ENCODE results near the gene ITGB1BP1. TPM values are rescaled to one million over a fixed set of nuclear protein-coding genes. Genes with fewer than 3 reads are reported as not detected.

Gene ITGB1BP1
- total and polyA plus RNA-seq, 9 of the 15 experiments (the other 6 are each of a cell fraction or from before 2014, with no cell fraction given), result 37.8 to 95.3 (median 50.4) TPM

DNA sequence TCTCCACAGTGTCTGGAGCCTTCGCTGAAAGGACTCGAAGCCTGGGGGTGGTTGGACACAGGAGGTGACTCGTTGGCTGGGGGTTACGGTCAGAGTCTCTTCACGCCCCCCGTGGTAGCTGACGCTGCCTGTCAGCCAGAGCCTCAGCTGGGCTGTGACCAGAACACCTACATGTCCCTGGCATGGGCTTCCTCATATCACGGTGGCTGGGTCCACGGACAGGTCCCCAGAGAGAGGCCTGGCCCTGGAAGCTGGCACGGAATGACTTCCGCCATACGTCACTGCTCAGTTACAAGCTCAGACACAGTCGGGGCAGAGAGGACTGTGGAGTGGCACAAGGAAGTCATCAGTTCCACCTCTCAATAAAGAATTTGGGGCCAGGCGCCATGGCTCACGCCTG, 28.5 kb downstream of the ITGB1BP1 start:
- ChIA-PET POLR2A (no interaction called here), CTCF (ENCODE audit: low intra/inter-chr PET ratio) (no interaction called here)
- H3K79me2 ChIP-seq (ENCODE audit: control insufficient read depth, insufficient read depth, low read length), result no peaks in the 10 kb centered on the region
- no TSS peak for BruUV-seq (replicated peaks)
- DNase-seq (ENCODE audit: extremely low read depth in 1 of 4, low spot score in 3 of 4), result no peak
- no peaks in the 10 kb centered on the region for H3K36me3 ChIP-seq (ENCODE audit: control insufficient read depth, insufficient read depth, low read length)
- intact Hi-C loops (cut with micrococcal nuclease) (no loop called here), in situ Hi-C loops (cut with MboI) (no loop called here)
- H3K4me1 ChIP-seq (replicated peaks in 1 of 2; ENCODE audit: control insufficient read depth in 2 of 2, insufficient read depth in 2 of 2, low read length in 2 of 2), result peaks cover 0 to 9% of the 10 kb centered on the region in 2 experiments; a peak in 1 of 5 replicates
- 70% methylated on average over 13 of the region's 15 CpGs for WGBS (ENCODE audit: insufficient coverage, low coverage, missing lambda C conversion rate)
- H3K4me2 ChIP-seq (ENCODE audit: insufficient read depth, low read length), result no peak overlapping the region
- no peaks in the 10 kb centered on the region for H3K9me1 ChIP-seq (ENCODE audit: control insufficient read depth, insufficient read depth, low read length)
- H3K27ac ChIP-seq (ENCODE audit: extremely low read depth, low read depth, low read length), result no peak overlapping the region
- H2AFZ ChIP-seq (ENCODE audit: low read depth, low read length), result no peak overlapping the region
- no peaks in the 10 kb centered on the region for H3K9me3 ChIP-seq (replicated peaks; ENCODE audit: control insufficient read depth, insufficient read depth, low read depth, low read length)
- no peaks in the 10 kb centered on the region for H4K20me1 ChIP-seq (replicated peaks; ENCODE audit: control insufficient read depth, insufficient read depth, low read length)
- H3K9ac ChIP-seq (ENCODE audit: insufficient read depth in 1 of 2, low read depth in 2 of 2, low read length in 2 of 2), result no peak overlapping the region
- FAIRE-seq, result no peak
- no peak overlapping the region for H3K4me3 ChIP-seq
- no peaks in the 10 kb centered on the region for H3K27me3 ChIP-seq (ENCODE audit: control insufficient read depth in 2 of 2, insufficient read depth in 2 of 2, low read length in 2 of 2)
- no peak for ATAC-seq
- no peak for TF ChIP-seq ATF1 (CRISPR knock-in tag; IDR thresholded peaks at IDR 0.05)
- no peak for TF ChIP-seq ATF1 (tag; IDR thresholded peaks at IDR 0.05)
- TF ChIP-seq DACH1 (IDR thresholded peaks at IDR 0.05; ENCODE audit: partially characterized antibody), result no peak
- TF ChIP-seq, protein P1, sequence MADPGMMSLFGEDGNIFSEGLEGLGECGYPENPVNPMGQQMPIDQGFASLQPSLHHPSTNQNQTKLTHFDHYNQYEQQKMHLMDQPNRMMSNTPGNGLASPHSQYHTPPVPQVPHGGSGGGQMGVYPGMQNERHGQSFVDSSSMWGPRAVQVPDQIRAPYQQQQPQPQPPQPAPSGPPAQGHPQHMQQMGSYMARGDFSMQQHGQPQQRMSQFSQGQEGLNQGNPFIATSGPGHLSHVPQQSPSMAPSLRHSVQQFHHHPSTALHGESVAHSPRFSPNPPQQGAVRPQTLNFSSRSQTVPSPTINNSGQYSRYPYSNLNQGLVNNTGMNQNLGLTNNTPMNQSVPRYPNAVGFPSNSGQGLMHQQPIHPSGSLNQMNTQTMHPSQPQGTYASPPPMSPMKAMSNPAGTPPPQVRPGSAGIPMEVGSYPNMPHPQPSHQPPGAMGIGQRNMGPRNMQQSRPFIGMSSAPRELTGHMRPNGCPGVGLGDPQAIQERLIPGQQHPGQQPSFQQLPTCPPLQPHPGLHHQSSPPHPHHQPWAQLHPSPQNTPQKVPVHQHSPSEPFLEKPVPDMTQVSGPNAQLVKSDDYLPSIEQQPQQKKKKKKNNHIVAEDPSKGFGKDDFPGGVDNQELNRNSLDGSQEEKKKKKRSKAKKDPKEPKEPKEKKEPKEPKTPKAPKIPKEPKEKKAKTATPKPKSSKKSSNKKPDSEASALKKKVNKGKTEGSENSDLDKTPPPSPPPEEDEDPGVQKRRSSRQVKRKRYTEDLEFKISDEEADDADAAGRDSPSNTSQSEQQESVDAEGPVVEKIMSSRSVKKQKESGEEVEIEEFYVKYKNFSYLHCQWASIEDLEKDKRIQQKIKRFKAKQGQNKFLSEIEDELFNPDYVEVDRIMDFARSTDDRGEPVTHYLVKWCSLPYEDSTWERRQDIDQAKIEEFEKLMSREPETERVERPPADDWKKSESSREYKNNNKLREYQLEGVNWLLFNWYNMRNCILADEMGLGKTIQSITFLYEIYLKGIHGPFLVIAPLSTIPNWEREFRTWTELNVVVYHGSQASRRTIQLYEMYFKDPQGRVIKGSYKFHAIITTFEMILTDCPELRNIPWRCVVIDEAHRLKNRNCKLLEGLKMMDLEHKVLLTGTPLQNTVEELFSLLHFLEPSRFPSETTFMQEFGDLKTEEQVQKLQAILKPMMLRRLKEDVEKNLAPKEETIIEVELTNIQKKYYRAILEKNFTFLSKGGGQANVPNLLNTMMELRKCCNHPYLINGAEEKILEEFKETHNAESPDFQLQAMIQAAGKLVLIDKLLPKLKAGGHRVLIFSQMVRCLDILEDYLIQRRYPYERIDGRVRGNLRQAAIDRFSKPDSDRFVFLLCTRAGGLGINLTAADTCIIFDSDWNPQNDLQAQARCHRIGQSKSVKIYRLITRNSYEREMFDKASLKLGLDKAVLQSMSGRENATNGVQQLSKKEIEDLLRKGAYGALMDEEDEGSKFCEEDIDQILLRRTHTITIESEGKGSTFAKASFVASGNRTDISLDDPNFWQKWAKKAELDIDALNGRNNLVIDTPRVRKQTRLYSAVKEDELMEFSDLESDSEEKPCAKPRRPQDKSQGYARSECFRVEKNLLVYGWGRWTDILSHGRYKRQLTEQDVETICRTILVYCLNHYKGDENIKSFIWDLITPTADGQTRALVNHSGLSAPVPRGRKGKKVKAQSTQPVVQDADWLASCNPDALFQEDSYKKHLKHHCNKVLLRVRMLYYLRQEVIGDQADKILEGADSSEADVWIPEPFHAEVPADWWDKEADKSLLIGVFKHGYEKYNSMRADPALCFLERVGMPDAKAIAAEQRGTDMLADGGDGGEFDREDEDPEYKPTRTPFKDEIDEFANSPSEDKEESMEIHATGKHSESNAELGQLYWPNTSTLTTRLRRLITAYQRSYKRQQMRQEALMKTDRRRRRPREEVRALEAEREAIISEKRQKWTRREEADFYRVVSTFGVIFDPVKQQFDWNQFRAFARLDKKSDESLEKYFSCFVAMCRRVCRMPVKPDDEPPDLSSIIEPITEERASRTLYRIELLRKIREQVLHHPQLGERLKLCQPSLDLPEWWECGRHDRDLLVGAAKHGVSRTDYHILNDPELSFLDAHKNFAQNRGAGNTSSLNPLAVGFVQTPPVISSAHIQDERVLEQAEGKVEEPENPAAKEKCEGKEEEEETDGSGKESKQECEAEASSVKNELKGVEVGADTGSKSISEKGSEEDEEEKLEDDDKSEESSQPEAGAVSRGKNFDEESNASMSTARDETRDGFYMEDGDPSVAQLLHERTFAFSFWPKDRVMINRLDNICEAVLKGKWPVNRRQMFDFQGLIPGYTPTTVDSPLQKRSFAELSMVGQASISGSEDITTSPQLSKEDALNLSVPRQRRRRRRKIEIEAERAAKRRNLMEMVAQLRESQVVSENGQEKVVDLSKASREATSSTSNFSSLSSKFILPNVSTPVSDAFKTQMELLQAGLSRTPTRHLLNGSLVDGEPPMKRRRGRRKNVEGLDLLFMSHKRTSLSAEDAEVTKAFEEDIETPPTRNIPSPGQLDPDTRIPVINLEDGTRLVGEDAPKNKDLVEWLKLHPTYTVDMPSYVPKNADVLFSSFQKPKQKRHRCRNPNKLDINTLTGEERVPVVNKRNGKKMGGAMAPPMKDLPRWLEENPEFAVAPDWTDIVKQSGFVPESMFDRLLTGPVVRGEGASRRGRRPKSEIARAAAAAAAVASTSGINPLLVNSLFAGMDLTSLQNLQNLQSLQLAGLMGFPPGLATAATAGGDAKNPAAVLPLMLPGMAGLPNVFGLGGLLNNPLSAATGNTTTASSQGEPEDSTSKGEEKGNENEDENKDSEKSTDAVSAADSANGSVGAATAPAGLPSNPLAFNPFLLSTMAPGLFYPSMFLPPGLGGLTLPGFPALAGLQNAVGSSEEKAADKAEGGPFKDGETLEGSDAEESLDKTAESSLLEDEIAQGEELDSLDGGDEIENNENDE (IDR thresholded peaks at IDR 0.05; ENCODE audit: low read depth, low read length), result no peak
- no peak for TF ChIP-seq TAF7 (tag; IDR thresholded peaks at IDR 0.05)
- no peak for TF ChIP-seq BCOR (IDR thresholded peaks at IDR 0.05)
- no peak for TF ChIP-seq DMBX1 (CRISPR knock-in tag; IDR thresholded peaks at IDR 0.05; ENCODE audit: borderline replicate concordance)
- no peak for TF ChIP-seq HLTF (IDR thresholded peaks at IDR 0.05)
- TF ChIP-seq, protein P2, sequence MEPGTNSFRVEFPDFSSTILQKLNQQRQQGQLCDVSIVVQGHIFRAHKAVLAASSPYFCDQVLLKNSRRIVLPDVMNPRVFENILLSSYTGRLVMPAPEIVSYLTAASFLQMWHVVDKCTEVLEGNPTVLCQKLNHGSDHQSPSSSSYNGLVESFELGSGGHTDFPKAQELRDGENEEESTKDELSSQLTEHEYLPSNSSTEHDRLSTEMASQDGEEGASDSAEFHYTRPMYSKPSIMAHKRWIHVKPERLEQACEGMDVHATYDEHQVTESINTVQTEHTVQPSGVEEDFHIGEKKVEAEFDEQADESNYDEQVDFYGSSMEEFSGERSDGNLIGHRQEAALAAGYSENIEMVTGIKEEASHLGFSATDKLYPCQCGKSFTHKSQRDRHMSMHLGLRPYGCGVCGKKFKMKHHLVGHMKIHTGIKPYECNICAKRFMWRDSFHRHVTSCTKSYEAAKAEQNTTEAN (CRISPR knock-in tag; IDR thresholded peaks at IDR 0.05), result no peak
- TF ChIP-seq, protein P3, sequence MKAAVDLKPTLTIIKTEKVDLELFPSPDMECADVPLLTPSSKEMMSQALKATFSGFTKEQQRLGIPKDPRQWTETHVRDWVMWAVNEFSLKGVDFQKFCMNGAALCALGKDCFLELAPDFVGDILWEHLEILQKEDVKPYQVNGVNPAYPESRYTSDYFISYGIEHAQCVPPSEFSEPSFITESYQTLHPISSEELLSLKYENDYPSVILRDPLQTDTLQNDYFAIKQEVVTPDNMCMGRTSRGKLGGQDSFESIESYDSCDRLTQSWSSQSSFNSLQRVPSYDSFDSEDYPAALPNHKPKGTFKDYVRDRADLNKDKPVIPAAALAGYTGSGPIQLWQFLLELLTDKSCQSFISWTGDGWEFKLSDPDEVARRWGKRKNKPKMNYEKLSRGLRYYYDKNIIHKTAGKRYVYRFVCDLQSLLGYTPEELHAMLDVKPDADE (conservative IDR thresholded peaks at IDR 0.05; ENCODE audit: control insufficient read depth, low read depth, low read length), result no peak
- no peak for TF ChIP-seq C11orf30 (IDR thresholded peaks at IDR 0.05; ENCODE audit: low read depth)
